Hepatocyte (in vitro differentiated cells): ENCODE measurements around the gene NR5A1. TPM values are rescaled to one million over a fixed set of nuclear protein-coding genes. Genes with fewer than 3 reads are reported as not detected.

Experiments
- DNase-seq: peaks from one replicate; pipeline ENCODE4 v3.0.0-alpha.2; 2016; ENCODE audit warnings: low spot score
- H2AFZ ChIP-seq: fragments of 200-600 bp; sonication (generic); 2 replicates; pipeline ENCODE4 v1.6.0; 2016; ENCODE audit warnings: antibody characterized with exemption, mild to moderate bottlenecking
- H3K27ac ChIP-seq: fragments of 200-600 bp; sonication (generic); 2 replicates; pipeline ENCODE4 v1.5.1; 2016; ENCODE audit warnings: mild to moderate bottlenecking
- H3K27me3 ChIP-seq: fragments of 200-600 bp; sonication (generic); 2 replicates; pipeline ENCODE4 v1.6.1; 2016
- H3K36me3 ChIP-seq: fragments of 200-600 bp; sonication (generic); replicated peaks from 2 replicates; pipeline ENCODE4 v1.5.1; 2016; ENCODE audit warnings: low read depth; ENCODE audit not compliant: insufficient read depth
- H3K4me1 ChIP-seq: fragments of 200-600 bp; sonication (generic); 2 replicates; pipeline ENCODE4 v1.5.1; 2016; ENCODE audit warnings: mild to moderate bottlenecking, moderate library complexity; ENCODE audit not compliant: insufficient read depth
- H3K4me2 ChIP-seq: fragments of 200-600 bp; sonication (generic); 2 replicates; pipeline ENCODE4 v1.6.0; 2016
- H3K4me3 ChIP-seq: fragments of 200-600 bp; sonication (generic); 2 replicates; pipeline ENCODE4 v1.5.1; 2016; ENCODE audit warnings: mild to moderate bottlenecking
- H3K79me2 ChIP-seq: fragments of 200-600 bp; sonication (generic); 2 replicates; pipeline ENCODE4 v1.6.0; 2017; ENCODE audit warnings: mild to moderate bottlenecking
- H3K9me2 ChIP-seq: fragments of 200-600 bp; sonication (generic); replicated peaks from 2 replicates; pipeline ENCODE4 v1.6.0; 2017; ENCODE audit warnings: mild to moderate bottlenecking; ENCODE audit not compliant: insufficient read depth
- H3K9me3 ChIP-seq: fragments of 200-600 bp; sonication (generic); 2 replicates; pipeline ENCODE4 v1.5.1; 2016; ENCODE audit warnings: low read depth, mild to moderate bottlenecking
- H4K20me1 ChIP-seq: fragments of 200-600 bp; sonication (generic); 2 replicates; pipeline ENCODE4 v1.6.0; 2016; ENCODE audit warnings: mild to moderate bottlenecking; ENCODE audit not compliant: insufficient read depth, poor library complexity, severe bottlenecking
- EZH2 ChIP-seq: fragments of 200-600 bp; sonication (generic); IDR thresholded peaks from 2 replicates; pipeline ENCODE4 v1.6.1; 2016; ENCODE audit warnings: antibody characterized with exemption, mild to moderate bottlenecking, borderline replicate concordance
- EZH2phosphoT487 ChIP-seq: fragments of 200-600 bp; sonication (generic); IDR thresholded peaks from one replicate; pipeline ENCODE4 v1.6.1; 2018; ENCODE audit warnings: antibody characterized with exemption, mild to moderate bottlenecking, low read depth, moderate library complexity; ENCODE audit not compliant: unreplicated experiment, severe bottlenecking
- WGBS: methylation state at CpG from one replicate; pipeline ENCODE4 v1.1.6; 2016; ENCODE audit warnings: low lambda C conversion rate; ENCODE audit errors: missing lambda C conversion rate; 5-methylcytosine and 5-hydroxymethylcytosine counted together
- polyA plus RNA-seq: library from polyadenylated mRNA; unstranded; fragments of >200 nt; fragmentation: Nextera tagmentation; extraction: Ambion mirVana; gene quantifications from 2 replicates; pipeline ENCODE4 v1.2.1, GENCODE V29; 2016
- total RNA-seq: library from RNA; depleted of rRNA; stranded (reverse); fragments of >200 nt; gene quantifications from 2 replicates; pipeline ENCODE4 v1.2.3, GENCODE V29; 2014
- TF ChIP-seq, protein P1 (sequence below): fragments of 200-600 bp; sonication (generic); IDR thresholded peaks from 2 replicates; pipeline ENCODE4 v1.5.1; 2016; ENCODE audit warnings: antibody characterized with exemption, mild to moderate bottlenecking; ENCODE audit not compliant: poor library complexity

NR5A1 gene
- total and polyA plus RNA-seq, 2 experiments from 2014 or later = 0.07 to 0.36 TPM

- H3K9me2 ChIP-seq = no peaks in the 10 kb centered on the region
- TF ChIP-seq, protein P1, sequence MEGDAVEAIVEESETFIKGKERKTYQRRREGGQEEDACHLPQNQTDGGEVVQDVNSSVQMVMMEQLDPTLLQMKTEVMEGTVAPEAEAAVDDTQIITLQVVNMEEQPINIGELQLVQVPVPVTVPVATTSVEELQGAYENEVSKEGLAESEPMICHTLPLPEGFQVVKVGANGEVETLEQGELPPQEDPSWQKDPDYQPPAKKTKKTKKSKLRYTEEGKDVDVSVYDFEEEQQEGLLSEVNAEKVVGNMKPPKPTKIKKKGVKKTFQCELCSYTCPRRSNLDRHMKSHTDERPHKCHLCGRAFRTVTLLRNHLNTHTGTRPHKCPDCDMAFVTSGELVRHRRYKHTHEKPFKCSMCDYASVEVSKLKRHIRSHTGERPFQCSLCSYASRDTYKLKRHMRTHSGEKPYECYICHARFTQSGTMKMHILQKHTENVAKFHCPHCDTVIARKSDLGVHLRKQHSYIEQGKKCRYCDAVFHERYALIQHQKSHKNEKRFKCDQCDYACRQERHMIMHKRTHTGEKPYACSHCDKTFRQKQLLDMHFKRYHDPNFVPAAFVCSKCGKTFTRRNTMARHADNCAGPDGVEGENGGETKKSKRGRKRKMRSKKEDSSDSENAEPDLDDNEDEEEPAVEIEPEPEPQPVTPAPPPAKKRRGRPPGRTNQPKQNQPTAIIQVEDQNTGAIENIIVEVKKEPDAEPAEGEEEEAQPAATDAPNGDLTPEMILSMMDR = no peak
- TF ChIP-seq EZH2phosphoT487 = no peak
- no peak within 1 kb of the TSS for H3K27ac ChIP-seq
- peak within 1 kb of the TSS; percentile 77 for H3K4me2 ChIP-seq
- peak within 1 kb of the TSS; percentile 49 for H2AFZ ChIP-seq
- 2% methylated on average over 34 of the region's 41 CpGs for WGBS
- H3K4me3 ChIP-seq = no peak within 1 kb of the TSS
- DNase-seq = peak; percentile 65
- H3K4me1 ChIP-seq = peaks cover 8% of the 10 kb centered on the region
- H3K9me3 ChIP-seq = no peaks in the 10 kb centered on the region
- H3K27me3 ChIP-seq = peaks cover 28% of the 10 kb centered on the region
- no peaks in the 10 kb centered on the region for H3K79me2 ChIP-seq
- no peaks in the 10 kb centered on the region for H4K20me1 ChIP-seq
- H3K36me3 ChIP-seq = no peaks in the 10 kb centered on the region
Measured at GRCh38 chr9:124450241-124450924, 56.8 kb downstream of the NR5A1 start, which contains the start of gene ADGRD2. ADGRD2 (plus strand) TSS chr9:124450451; CDS start chr9:124451667, 1,216 bp downstream.

DNA sequence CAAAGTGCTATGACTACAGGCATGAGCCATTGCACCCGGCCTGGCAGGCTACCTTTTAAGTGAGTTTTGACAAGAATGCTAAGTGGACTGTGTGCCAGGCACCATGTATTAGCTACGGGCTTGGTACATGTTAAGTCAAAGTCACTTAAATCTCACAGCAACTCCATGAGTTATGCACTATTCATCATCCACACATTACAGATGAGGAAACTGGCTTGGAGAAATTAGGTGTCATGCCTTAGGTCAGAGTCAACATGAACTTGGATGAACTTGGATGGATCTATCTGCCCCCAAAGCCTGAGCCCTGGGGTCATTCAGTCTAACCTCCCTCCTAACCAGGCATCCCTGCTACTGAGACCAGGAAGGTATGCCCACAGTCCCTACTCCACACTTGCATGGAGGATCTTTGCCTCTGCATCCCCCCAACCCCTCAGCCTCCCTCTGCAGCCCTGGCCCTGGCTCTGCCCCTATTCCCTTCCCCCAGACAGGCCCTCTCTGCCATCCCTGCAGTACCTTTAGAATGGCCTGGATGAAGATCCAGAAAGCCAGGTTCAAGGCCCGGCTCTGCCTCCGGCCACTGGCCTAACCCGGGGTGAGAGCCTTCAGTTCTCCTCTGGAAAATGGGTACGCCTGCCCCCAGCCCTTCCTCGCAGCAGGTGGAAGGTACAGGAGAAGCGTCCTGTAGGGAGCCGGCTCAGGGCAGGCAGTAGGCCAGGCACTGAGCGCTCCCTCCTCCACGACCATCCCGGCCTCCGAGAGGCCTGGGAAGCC is 57.6 kb downstream of the NR5A1 start:
- H2AFZ ChIP-seq = no peak overlapping the region
- no peak overlapping the region for H3K4me2 ChIP-seq

GRCh38 chr9:124448019-124448418 is 59.2 kb downstream of the NR5A1 start:
- WGBS = 96% methylated on average over 7 of the region's 7 CpGs
- Histone ChIP-seq H3K4me3 (no peak overlapping the region), H4K20me1 (no peaks in the 10 kb centered on the region), H2AFZ (no peak overlapping the region), H3K9me2 (no peaks in the 10 kb centered on the region), H3K4me2 (no peak overlapping the region), H3K27ac (no peak overlapping the region), H3K27me3 (peaks cover 25% of the 10 kb centered on the region), H3K9me3 (no peaks in the 10 kb centered on the region), H3K79me2 (no peaks in the 10 kb centered on the region), H3K36me3 (no peaks in the 10 kb centered on the region), H3K4me1 (peaks cover 8% of the 10 kb centered on the region)
- DNase-seq = no peak
- TF ChIP-seq, protein P1 = no peak
- TF ChIP-seq EZH2phosphoT487 (no peak), EZH2 (no peak)

More for the DNA sequence above, 57.6 kb downstream of the NR5A1 start:
- no peak overlapping the region for H3K4me3 ChIP-seq
- no peaks in the 10 kb centered on the region for H3K9me2 ChIP-seq
- TF ChIP-seq, protein P1 = no peak
- TF ChIP-seq EZH2phosphoT487 (no peak), EZH2 (no peak)
- 84% methylated on average over 13 of the region's 13 CpGs for WGBS
- no peaks in the 10 kb centered on the region for H3K79me2 ChIP-seq
- H3K36me3 ChIP-seq = no peaks in the 10 kb centered on the region
- H3K9me3 ChIP-seq = no peaks in the 10 kb centered on the region
- peaks cover 8% of the 10 kb centered on the region for H3K4me1 ChIP-seq
- no peaks in the 10 kb centered on the region for H4K20me1 ChIP-seq
- H3K27me3 ChIP-seq = peaks cover 28% of the 10 kb centered on the region
- DNase-seq = no peak
- H3K27ac ChIP-seq = no peak overlapping the region
